ENCODE measurements around the gene SLC16A5.

- TF ChIP-seq CTCF (conservative IDR thresholded peaks at IDR 0.05; ENCODE audit: low read length) (no peak), EZH2phosphoT487 (IDR thresholded peaks at IDR 0.05; ENCODE audit: borderline replicate concordance, low read depth, low read length) (no peak)
These were observed 38.0 kb upstream of the SLC16A5 start for GRCh38 chr17:75049706-75050105.

All from OCI-LY7 (cell line).